Measurements from ENCODE around the gene RNF31. TPM values are rescaled to one million over a fixed set of nuclear protein-coding genes. Genes with fewer than 3 reads are reported as not detected.

RNF31 gene
- total RNA-seq, 4 donors from 2014 or later, result 19.0 to 38.9 (median 32.0) TPM

DNA sequence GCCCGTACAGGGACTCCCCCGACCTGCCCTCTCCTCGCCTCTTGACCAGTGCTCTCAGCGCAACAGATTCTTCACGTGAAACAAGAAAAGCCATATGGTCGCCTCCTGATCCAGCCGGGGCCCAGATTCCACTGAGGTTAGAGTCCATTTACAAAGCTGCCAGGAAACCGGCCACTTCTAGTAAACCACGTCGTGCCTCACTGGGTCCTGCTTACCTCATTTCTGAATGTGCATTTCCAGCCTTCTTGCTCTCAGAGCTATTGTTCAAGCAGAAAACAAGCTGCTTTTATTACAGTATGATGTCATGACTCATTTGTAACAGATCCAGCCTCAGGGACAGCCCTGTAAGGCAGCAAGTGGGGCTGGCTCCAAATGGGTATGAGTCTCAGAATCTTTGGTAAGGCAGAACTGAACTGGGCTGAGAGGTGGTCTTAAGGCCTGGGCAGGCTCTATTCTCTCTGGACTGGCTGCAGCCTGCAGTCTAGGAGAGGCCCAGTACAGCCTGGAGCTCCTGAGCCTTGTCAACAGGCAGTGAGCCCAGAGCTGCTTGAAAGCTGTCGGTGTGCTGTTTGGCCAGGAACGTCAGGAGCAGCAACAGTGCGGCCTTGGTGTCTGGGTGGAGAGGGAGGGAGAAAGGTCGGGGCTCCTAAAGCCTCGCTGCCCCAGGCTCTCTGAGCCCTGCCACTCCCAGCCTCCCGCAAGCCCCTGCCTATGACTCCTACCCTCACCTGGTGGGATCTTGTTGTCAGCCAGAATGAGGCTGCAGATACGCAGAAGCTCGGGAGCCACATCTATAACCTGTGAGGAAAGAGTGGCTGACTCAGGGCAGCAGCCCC lies 32.9 kb downstream of the RNF31 start:
- TF ChIP-seq CTCF (IDR thresholded peaks at IDR 0.05) (no peak), EP300 (IDR thresholded peaks at IDR 0.05) (no peak), POLR2AphosphoS5 (IDR thresholded peaks at IDR 0.05) (peak; percentile 12), POLR2A (IDR thresholded peaks at IDR 0.05) (no peak)
- ATAC-seq, result peak; percentile 69
- 47 to 72% methylated on average over 2 to 4 of the region's 18 CpGs for WGBS, 2 donors (ENCODE audit: low coverage in 1 of 2)
- peaks cover 0 to 90% of the 10 kb centered on the region in 2 donors for H3K36me3 ChIP-seq
- H3K4me1 ChIP-seq, result peaks cover 0 to 14% (median 4%) of the 10 kb centered on the region in 3 donors
- H3K27ac ChIP-seq, result peak overlapping the region; percentile 26 to 74 (median 72)
- no peak overlapping the region for H3K4me3 ChIP-seq
- no peaks in the 10 kb centered on the region for H3K9me3 ChIP-seq
- H3K27me3 ChIP-seq, result no peaks in the 10 kb centered on the region

- peak overlapping the region in 2 of 4 donors; percentile 69 to 74 for H3K27ac ChIP-seq
- no peak for ATAC-seq
- H3K36me3 ChIP-seq, result peaks cover 0 to 100% of the 10 kb centered on the region in 2 donors
These were observed 34.2 kb downstream of the RNF31 start for GRCh38 chr14:24181371-24182077.

DNA sequence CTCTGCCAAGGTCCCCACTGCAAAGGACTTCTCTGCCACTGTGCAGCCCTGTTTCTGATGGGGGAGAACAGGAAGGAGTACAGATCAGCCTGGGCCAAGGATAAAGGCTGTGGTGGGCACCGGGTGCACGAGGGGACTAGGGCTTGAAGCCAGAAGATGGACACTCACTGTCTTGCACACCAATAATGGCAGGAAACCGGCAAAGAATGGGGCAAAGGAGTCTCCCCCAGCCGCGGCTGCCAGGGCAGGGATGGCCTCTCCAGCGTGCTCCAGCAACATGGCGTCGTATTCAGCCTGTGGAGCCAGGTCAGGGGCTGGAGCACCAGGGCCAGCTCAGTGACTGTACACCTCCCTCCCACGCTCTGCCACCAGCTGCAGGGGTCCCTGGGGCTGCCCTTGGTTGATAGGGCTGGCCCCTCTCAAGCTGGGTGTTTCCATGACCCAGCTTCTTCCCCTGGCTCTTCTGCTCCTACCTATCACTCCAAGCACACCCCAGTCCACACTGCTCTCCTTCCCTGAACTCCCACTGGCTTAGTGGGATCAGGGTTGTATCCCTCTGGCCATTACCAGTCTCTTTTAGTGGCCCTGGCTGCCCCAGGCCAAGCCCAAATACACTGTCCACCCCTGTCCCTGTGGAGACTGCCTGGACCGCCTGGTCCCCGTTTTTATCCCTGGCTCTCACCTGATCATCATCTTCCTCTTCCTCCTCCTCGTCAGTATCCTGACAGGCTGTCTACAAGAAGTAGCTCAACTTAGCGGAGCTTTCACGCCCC lies 35.0 kb downstream of the RNF31 start:
- Histone ChIP-seq H3K4me3 (no peak overlapping the region), H3K9me3 (no peaks in the 10 kb centered on the region), H3K36me3 (peaks cover 0 to 96% of the 10 kb centered on the region in 2 donors), H3K27me3 (no peaks in the 10 kb centered on the region), H3K4me1 (peaks cover 0 to 18% (median 4%) of the 10 kb centered on the region in 3 donors), H3K27ac (no peak overlapping the region)
- no peak for ATAC-seq
- WGBS, 2 donors (ENCODE audit: low coverage in 1 of 2), result 81% methylated on average over 5 of the region's 14 CpGs; no CpG with 5 or more reads in 1 of the 2 donors
- TF ChIP-seq CTCF (IDR thresholded peaks at IDR 0.05) (no peak), EP300 (IDR thresholded peaks at IDR 0.05) (no peak), POLR2A (IDR thresholded peaks at IDR 0.05) (no peak), POLR2AphosphoS5 (IDR thresholded peaks at IDR 0.05) (no peak)

More at GRCh38 chr14:24181371-24182077, 34.2 kb downstream of the RNF31 start:
- no peaks in the 10 kb centered on the region for H3K27me3 ChIP-seq
- no peak overlapping the region for H3K4me3 ChIP-seq
- H3K4me1 ChIP-seq, result peaks cover 0 to 14% (median 4%) of the 10 kb centered on the region in 3 donors
- TF ChIP-seq POLR2AphosphoS5 (IDR thresholded peaks at IDR 0.05) (no peak), CTCF (IDR thresholded peaks at IDR 0.05) (no peak), EP300 (IDR thresholded peaks at IDR 0.05) (no peak), POLR2A (IDR thresholded peaks at IDR 0.05) (no peak)
- WGBS, 2 donors (ENCODE audit: low coverage in 1 of 2), result 62% methylated on average over 3 of the region's 19 CpGs; no CpG with 5 or more reads in 1 of the 2 donors
- no peaks in the 10 kb centered on the region for H3K9me3 ChIP-seq

- Histone ChIP-seq H3K36me3 (peaks cover 0 to 89% of the 10 kb centered on the region in 2 donors), H3K9me3 (no peaks in the 10 kb centered on the region), H3K27me3 (no peaks in the 10 kb centered on the region), H3K4me1 (peaks cover 0 to 26% (median 10%) of the 10 kb centered on the region in 3 donors), H3K27ac (no peak overlapping the region), H3K4me3 (no peak overlapping the region)
- ATAC-seq, result no peak
- no peak for TF ChIP-seq POLR2A (IDR thresholded peaks at IDR 0.05)
- no peak for TF ChIP-seq POLR2AphosphoS5 (IDR thresholded peaks at IDR 0.05)
- no peak for TF ChIP-seq EP300 (IDR thresholded peaks at IDR 0.05)
- TF ChIP-seq CTCF (IDR thresholded peaks at IDR 0.05), result no peak
- WGBS, 2 donors (ENCODE audit: low coverage in 1 of 2), result 90% methylated on average over 2 of the region's 15 CpGs; no CpG with 5 or more reads in 1 of the 2 donors
These were observed 35.8 kb downstream of the RNF31 start for GRCh38 chr14:24183014-24183481.

All from gastroesophageal sphincter (tissue), 4 donors.